GM18870 (cell line): ENCODE results near the gene KRTAP22-1.

Source experiments
- ATAC-seq: cut with Tn5 transposase; IDR thresholded peaks from one replicate; pipeline ENCODE4 v1.9.1; 2021; ENCODE audit warnings: moderate library complexity; ENCODE audit not compliant: unreplicated experiment

Gene KRTAP22-1

DNA sequence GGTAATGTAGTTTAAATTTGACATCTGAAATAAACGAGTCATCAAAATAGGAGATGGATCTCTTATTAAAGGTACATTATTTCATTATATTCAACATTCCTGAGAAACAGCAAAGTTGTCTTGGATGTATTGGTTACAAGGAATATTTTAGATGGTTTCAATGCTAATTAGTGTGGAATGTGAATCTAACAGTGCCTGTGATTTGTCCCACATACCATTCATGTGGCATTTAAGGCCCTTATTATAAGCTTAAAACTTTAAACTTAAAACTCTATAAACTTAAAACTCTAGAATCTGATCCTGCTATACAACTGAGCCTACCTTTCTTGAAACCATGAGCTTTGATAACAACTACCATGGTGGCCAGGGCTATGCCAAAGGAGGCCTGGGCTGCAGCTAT is at the start of gene KRTAP22-1:
Gene KRTAP22-1, plus strand, starts transcription at position 301 of the 400 bp plus-strand sequence.
- no peak for ATAC-seq

DNA sequence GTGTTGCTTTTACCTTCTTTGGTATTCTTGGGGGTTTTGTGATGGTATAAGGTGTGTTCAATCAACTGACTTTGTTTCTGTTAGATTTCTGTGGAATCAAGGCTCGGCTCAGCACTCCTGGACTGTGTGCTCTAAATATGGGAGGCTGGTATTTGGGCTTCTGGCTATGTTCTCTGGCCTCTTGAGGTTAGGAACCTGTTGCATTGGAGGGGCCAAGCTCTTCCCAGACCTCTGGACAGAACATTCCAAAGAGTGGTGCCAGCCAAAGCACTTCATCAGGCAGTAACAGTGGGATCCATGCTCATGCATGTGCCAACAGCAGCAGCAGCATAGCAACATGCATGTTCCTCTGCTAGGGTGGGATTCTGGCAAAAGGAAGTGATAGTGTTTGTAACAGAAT is 48.1 kb upstream of the KRTAP22-1 start:
- no peak for ATAC-seq

DNA sequence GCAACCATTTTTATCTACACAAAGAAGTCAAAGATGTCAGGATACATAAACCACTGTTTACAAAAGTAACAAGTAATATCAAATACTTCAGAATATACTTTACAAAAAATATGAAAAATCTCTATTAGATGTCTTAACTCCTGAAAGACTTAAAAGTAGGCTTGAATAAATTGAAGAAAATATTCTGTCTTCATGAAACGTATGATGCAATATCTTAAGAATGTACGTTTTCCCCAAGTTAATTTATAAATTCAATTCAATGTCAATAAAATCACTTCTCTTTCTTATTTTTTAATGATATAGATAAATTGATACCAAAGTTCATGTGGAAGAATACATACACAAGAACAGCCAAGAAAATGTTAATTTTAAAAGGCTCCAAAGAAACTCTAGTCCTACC is 45.8 kb upstream of the KRTAP22-1 start:
- ATAC-seq = no peak

DNA sequence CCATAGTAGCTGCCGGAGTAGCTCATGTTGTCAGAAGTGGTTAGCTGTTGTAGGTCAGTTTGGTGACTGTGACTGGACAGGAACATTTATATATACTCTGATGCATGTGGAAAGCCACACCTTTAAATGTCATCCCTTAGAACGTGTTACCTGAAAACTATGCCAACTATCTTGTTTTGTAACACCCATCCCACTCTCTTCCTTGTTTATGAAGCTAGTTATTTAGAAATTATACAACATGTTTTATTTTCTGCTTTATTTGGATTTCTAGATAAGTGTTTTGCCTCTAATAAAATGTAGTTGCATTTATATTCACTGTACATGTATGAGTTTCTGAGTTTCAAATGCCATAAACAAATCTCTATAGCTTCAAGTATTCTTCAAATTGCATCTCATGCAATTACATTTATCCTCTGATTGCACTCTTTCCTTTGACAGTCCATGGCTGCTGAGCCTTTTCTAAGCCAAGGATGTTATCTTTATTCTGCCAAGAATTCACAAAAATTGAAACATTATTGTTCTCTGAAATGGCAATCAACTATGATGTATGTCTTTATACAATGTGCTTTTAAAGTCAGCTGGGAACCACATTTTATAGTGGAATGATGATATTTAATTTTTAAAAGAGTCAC is 39.5 kb upstream of the KRTAP22-1 start, which contains the start of gene KRTAP19-7:
Gene KRTAP19-7, minus strand, starts transcription at position 51 of the 632 bp plus-strand sequence. Its CDS starts 25 bp downstream, at position 26.
- ATAC-seq = no peak

DNA sequence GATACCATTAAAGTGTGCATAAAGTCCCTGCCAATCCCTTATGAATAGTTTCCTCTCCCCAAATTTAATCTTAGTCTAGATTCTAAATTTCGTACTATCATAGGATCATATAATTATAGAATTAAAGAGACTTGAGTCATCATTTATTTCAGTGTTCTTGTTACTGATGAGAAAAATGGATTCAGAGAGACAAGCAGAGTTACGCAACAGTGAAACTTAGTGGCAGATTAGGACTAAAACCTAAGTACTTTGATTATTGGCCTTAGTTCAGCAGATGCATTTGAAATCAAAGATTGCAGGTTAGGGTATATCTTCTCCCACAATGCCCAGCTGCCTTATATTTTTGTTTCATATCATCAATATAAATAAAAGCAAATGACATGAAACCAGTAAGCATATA is 38.9 kb upstream of the KRTAP22-1 start:
- ATAC-seq = no peak

DNA sequence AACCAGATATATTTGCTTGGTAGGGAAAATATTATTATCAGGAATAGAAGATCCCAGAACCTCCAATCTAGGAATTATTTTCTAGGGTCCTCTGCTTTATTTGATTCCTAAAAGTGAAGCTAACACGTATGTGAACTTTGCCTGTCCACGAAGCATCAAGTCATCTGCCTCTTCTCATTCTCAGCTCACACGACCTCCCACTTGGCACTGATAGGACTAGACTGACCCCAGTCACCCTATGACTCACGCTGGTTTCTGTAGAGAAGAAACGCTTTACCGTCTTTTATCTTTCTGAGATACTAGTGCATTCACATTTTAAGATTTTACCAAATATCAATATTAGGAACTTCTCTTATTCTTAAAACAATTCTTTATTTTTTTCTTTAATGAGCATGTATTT is 37.8 kb upstream of the KRTAP22-1 start:
- no peak for ATAC-seq

DNA sequence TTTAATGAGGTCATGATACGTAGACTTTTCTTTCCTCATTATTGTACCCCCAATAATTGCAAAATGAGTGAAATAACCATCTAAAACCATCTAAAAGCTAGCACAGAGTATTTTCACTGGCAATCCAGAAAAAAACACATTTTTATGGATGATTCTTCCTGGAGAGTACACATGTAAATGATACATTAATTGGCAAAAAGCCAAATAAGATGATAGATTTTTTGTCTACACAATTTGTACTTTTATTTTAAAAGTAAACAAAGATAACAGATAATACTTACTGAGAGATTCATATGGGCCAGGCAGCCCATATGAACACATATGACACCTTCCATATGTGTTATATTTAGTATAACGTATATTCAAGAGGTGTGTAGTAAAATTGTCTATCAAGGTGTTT is 37.3 kb upstream of the KRTAP22-1 start:
- ATAC-seq = no peak

DNA sequence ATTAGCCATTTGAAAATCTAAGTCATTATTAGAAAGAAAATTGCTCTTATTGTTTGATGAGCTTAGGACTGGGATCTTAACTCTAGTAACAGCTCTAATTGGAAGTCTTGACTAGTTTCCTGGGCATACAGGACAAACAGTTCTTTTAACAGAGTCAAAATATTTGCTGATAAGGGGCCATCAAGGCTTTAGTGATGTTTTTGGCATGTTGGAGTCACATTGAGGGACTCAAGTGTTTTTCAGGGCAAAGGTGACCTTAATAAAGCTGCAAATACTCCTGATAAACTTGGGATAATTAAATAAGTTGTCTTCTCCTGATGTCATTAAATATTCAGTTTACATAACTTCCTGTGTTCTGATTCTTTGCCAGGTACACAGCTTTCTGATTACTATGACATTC is 33.3 kb upstream of the KRTAP22-1 start:
- ATAC-seq = no peak

DNA sequence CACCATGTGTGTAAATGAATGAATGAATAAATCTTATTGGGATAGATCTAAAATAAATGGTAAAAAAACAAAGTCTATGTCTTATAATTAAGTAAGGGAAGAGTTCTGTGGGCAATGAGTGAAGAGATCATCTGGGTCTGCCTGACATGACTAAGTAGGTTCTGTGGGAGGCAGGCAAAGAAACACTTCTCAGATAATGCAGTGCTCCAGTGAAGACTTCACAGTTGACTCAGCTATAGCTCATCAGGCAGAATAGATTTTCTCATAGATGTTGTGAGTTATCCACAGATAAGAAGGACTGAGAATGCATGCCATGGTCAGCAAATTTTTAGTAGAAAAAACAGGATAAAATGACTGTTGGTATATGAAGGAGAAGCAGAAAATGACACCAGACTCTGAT is 23.1 kb upstream of the KRTAP22-1 start:
- no peak for ATAC-seq

DNA sequence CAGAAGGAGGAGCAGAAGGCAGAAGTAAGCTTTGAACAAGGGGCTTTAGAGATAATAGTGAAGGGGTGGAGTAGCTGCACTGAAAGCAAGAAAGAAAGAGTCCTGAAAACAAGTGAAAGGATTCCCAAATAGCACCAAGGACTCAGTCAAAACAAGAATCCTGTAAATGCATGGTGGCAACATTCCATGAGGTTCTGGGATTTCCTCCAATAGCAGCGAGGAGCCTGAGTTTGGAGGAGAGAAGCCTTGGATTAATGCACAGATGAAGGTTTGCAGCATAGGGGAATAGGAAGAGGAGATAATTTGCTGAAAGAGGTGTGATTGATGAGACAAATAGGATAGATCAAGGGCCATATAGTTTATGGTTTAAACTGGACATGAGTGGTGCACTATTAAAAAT is 21.5 kb upstream of the KRTAP22-1 start:
- ATAC-seq = no peak

DNA sequence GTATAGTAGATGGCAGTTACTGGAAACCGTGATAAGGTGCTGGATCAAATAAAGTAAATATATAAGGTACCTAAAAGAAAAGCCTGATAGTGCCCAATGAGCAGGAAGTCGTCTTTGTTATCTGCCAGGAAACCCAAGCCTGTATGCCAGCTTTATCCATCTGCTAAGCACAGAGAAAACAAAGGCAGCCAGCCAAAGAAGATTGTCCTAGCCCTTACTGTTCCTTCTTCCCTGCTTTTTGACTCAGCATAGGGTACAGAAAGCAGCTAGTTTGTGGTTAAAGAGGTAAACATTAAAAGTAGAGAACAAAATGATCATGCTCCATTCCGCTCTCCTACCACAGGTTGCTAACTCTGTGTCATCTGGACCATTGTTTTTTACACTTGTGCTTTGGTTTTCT is 20.8 kb upstream of the KRTAP22-1 start:
- ATAC-seq = no peak

DNA sequence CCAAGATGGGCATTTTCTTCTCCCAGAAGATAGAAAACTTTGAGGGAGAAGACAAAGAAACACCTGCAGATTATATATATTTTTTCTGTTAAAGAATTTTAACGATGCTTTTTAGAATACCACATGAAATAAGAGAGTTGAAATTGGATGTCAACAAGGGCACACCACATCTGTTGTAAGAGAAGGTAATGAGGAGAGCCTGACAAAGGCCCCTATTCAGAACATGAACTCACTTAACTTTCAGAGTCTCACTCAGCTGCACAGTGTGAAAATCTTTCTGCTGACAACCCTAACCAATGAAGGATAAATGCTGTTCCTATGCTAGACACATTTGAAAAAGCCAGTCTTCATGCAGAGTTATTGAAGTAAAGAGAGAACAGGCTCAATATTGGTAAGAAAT is 18.0 kb upstream of the KRTAP22-1 start:
- ATAC-seq = no peak

DNA sequence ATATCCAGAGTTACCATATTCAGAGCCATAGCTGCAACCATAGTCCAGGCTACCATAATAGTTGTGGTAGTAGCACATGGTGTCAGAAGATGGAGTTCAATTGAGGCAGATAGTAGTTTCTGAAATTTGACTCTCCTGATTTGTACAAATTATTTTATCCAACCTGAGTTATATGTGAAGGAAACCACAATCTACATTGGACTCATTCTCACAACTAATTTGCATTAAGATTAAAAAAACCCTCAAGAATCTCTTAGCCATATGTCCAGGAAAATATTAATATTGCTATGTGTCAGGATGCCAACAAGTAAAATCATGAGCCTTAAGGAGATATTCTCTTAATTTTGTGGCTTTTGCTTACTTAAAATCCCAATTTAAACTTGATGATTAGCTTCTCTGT is 10.6 kb upstream of the KRTAP22-1 start, which contains the start of gene KRTAP22-2:
Gene KRTAP22-2, minus strand, starts transcription at position 101 of the 400 bp plus-strand sequence.
- no peak for ATAC-seq

DNA sequence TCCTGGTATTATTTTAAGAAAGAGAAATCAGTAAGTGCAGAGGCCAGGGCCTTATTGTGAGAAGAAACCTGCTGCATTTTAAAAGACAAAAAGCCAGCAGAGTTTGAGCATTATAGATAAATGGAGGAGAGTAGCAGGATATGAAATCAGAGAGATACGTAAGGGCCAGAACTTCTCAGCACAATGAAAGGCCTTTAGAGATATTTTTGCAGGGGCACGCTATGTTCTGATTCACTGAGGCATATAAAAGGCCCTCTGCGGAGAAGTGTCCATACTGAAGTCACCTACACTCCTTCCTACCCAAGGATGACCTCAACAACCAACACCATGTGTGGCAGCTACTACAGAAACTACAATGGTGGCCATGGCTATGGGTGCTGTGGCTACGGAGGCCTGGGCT is 8.7 kb upstream of the KRTAP22-1 start, which contains the start of gene KRTAP6-3:
Gene KRTAP6-3, plus strand, starts transcription at position 301 of the 400 bp plus-strand sequence. Its CDS starts 6 bp downstream, at position 307.
- ATAC-seq = no peak

DNA sequence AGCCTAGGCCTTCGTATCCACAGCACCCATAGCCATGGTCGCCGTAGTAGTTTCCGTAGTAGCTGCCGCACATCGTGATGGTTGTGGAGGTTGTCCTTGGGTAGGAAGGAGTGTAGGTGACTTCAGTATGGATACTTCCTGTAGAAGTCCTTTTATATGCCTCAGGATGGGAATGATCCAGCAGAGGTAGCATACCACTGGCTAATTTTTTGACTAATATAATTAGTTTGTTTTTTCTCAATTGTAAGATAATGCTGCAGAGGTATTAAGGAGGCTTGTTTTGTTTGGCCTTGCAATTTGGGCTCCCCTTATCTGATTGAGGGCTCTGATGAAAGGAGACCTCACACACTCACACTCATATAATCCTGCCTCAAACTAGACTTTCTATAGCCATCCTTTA is 2.1 kb upstream of the KRTAP22-1 start, which contains the start of gene KRTAP6-2:
Gene KRTAP6-2, minus strand, starts transcription at position 101 of the 400 bp plus-strand sequence. Its CDS starts 28 bp downstream, at position 73.
- ATAC-seq = no peak

DNA sequence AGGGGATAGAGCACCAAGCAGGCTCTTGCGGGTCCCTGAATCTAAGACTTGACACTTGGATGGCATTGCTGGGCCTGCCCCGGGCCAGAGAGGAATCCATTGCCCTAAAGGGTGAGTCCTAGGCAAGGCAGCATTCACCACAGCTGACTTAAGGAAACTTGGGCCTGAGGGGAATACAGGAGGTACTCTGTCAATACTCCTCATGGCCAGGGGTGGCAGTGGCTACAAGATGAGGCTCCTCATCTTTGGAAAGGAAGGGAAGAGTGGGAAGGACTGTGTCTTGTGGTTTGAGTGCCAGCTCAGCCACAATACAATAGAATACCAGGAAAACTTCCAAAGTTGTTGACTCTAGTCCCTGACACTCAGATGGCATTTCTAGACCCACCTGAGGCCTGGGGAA is 5.1 kb downstream of the KRTAP22-1 start:
- no peak for ATAC-seq

DNA sequence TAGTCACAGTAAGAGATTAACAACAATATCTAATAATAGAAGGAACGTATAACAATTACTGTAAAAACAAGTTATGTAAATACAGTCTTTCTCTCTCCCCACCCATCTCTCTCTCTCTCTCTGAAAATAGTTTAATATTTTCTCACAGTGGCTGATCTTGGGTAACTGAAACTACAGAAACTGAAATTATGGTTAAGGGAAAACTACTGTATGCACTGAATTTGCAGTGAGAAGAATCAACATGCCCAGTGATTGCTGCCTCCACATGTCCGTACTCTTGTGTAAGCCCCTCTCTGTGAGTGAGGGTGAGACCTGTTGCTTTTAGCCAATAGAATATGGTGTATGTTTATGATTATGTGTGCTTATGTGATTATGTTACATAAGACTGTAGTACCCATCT is 11.2 kb downstream of the KRTAP22-1 start:
- ATAC-seq = no peak

DNA sequence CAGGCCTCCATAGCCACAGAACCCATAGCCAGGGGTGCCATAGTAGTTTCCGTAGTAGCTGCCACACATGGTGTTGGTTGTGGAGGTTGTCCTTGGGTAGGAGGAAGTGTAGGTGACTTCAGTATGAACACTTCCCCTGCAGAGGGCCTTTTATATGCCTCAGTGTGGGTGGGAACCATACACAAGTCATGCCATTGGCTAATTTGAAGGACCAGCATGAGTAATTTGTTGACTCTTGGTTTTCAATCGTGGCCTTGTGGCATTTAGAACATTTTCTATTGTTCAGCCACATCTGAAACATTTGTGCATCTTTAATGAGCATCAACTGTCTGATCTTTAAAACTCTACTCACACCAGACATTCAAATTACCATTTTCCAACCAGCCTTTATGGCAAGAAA is 12.9 kb downstream of the KRTAP22-1 start, which contains the start of gene KRTAP6-1:
Gene KRTAP6-1, minus strand, starts transcription at position 95 of the 400 bp plus-strand sequence. Its CDS starts 26 bp downstream, at position 69.
- ATAC-seq = no peak

DNA sequence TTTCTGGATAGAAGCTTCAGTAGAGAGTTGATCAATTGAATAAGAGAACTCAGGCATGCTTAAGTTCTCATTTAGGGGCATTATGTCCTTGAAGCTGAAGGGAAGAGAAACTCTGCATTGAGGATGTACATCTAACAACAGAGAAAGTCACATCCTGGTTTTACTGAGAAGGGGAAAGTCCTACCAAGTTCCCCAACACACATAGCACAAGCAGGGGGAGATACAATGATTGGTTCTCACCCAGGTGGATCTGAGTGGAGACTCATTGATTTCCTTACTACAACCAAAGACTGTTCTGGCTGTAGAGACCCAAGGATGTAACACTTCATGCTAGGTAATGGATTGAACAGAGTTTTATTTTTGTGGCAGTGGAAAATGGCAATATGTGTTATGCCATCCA is 14.3 kb downstream of the KRTAP22-1 start:
- no peak for ATAC-seq

DNA sequence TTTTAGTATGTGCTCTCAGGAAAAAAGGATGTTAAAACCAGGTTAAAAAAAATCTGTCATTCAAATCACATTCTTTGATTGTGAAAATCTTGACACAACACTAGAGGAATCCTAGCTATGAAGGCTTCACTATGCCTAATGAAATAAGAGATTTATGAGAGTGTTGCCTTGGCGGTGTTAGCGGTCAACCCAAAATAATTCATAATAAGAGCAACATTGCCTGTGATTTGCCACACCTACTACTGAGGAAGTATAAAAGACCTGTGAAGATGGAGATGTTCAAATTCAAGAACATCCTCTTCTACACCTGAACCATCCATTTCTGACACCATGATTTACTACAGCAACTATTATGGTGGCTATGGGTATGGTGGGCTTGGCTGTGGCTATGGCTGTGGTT is 15.2 kb downstream of the KRTAP22-1 start, which contains the start of gene KRTAP20-1:
Gene KRTAP20-1, plus strand, starts transcription at position 301 of the 400 bp plus-strand sequence. Its CDS starts 30 bp downstream, at position 331.
- no peak for ATAC-seq

DNA sequence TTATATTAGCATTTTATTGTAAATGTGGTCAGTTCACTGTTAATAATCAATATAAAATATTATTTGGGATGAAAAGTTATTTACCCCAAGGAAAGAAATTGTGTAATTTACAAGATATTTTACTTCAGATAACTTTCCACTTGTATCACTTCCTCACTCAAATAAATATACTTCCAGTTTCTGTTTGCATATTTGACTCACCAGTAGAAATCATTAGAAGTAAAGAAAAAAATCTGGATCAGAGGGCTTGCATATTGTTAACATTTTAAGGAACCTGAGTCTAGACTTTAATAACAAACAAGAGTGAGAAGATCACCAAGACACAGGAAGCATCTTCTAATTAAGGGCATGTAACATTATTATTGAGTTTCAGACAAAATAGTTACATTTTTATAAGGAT is 19.2 kb downstream of the KRTAP22-1 start:
- no peak for ATAC-seq

DNA sequence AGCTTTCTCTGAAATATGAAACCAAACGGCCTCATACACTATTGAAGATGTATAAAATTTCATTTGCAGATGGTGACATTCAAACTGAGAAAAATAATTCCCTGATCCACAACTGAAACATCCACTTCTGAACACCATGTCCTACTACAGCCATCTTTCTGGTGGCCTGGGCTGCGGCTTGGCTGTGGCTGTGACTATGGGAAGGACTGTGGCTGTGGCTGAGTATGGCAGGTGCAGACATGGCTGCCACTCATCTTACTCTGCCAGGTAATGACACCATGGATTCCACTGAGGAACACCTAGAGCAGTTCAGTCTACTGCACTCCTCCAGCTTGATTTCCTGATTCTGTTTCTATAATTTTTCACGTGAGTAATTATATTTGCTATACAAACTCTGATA is 19.6 kb downstream of the KRTAP22-1 start, which contains the start of gene KRTAP20-4:
Gene KRTAP20-4, plus strand, starts transcription at position 106 of the 400 bp plus-strand sequence.
- no peak for ATAC-seq
